Upper lobe of left lung (tissue), 6 donors: ENCODE measurements around the gene EMC8. TPM values are rescaled to one million over a fixed set of nuclear protein-coding genes. Genes with fewer than 3 reads are reported as not detected.

ENCODE experiments used
- ATAC-seq, 2 donors: fragments of 200-7000 bp; cut with Tn5 transposase; one replicate each; pipeline ENCODE4 v1.9.1; 2022; ENCODE audit warnings: mild to moderate bottlenecking in 2 of 2, moderate library complexity in 2 of 2; ENCODE audit not compliant: low FRiP score in 2 of 2
- DNase-seq, 2 donors: peaks; one replicate each; pipeline ENCODE4 v3.0.0-alpha.2; 2019 to 2020
- H3K27ac ChIP-seq, 4 donors: fragments of 200-600 bp; sonication (generic); one replicate each; pipeline ENCODE4 v1.5.1; 2016 to 2019
- H3K27me3 ChIP-seq, 4 donors: fragments of 200-600 bp; sonication (generic); one replicate each; pipeline ENCODE4 v1.5.1; 2017 to 2019
- H3K36me3 ChIP-seq, 4 donors: fragments of 200-600 bp; sonication (generic); one replicate each; pipeline ENCODE4 v1.5.1; 2016 to 2019
- H3K4me1 ChIP-seq, 4 donors: fragments of 200-600 bp; sonication (generic); one replicate each; pipeline ENCODE4 v1.5.1; 2018 to 2019
- H3K4me3 ChIP-seq, 4 donors: fragments of 200-600 bp; sonication (generic); one replicate each; pipeline ENCODE4 v1.5.1; 2017 to 2019; ENCODE audit warnings: mild to moderate bottlenecking in 2 of 4, moderate library complexity in 1 of 4
- H3K9me3 ChIP-seq, 4 donors: fragments of 200-600 bp; sonication (generic); one replicate each; pipeline ENCODE4 v1.5.1; 2018 to 2019
- CTCF ChIP-seq, 6 experiments: fragments of 450-650 bp in 4 of 6; fragments of 200-600 bp in 2 of 6; sonication (generic) in 2 of 6; IDR thresholded peaks; one replicate each; pipeline ENCODE4 v1.5.1; 2016 to 2019; ENCODE audit warnings: antibody characterized with exemption in 6 of 6
- EP300 ChIP-seq, 4 donors: sonication (generic); formaldehyde crosslinking; IDR thresholded peaks; one replicate each; pipeline ENCODE4 v1.5.1; 2017; ENCODE audit warnings: antibody characterized with exemption in 4 of 4, control low read depth in 2 of 4
- POLR2A ChIP-seq, 4 donors: fragments of 450-650 bp; IDR thresholded peaks; one replicate each; pipeline ENCODE4 v1.5.1; 2016 to 2017; ENCODE audit warnings: antibody characterized with exemption in 4 of 4, mild to moderate bottlenecking in 2 of 4
- POLR2AphosphoS5 ChIP-seq, 2 donors: sonication (generic); formaldehyde crosslinking; IDR thresholded peaks; one replicate each; pipeline ENCODE4 v1.5.1; 2017; ENCODE audit warnings: antibody characterized with exemption in 2 of 2
- WGBS, 2 donors: methylation state at CpG; one replicate each; pipeline ENCODE4 v1.1.5; 2017 to 2018; 5-methylcytosine and 5-hydroxymethylcytosine counted together
- total RNA-seq, 6 donors: library from RNA; depleted of rRNA in 4 of 6; stranded (reverse); fragments of >200 nt in 4 of 6; gene quantifications; one replicate each; pipeline versions ENCODE4 v1.1.0 to v1.2.1, GENCODE V29; 2016 to 2021
- donor health status: DM: no; HTN: no; CAD: no; lungs with moderate emphysema.
- donor health status: DM: no; HTN: yes; CAD: no; lungs with severe emphysema.

The EMC8 gene
- total RNA-seq, 6 donors from 2014 or later, result 15.8 to 39.8 (median 25.6) TPM

GRCh38 chr16:85835227-85835751 lies 35.9 kb upstream of the EMC8 start:
- no peaks in the 10 kb centered on the region for H3K9me3 ChIP-seq
- no peak for TF ChIP-seq EP300 (IDR thresholded peaks at IDR 0.05)
- TF ChIP-seq POLR2A (IDR thresholded peaks at IDR 0.05), result no peak
- no peak for TF ChIP-seq CTCF (IDR thresholded peaks at IDR 0.05)
- no peak for TF ChIP-seq POLR2AphosphoS5 (IDR thresholded peaks at IDR 0.05)
- 60 to 83% methylated on average over 3 to 21 of the region's 21 CpGs for WGBS, 2 donors
- H3K27ac ChIP-seq, result no peak overlapping the region
- H3K4me3 ChIP-seq, result no peak overlapping the region
- H3K36me3 ChIP-seq, result no peaks in the 10 kb centered on the region
- DNase-seq (peak in 1 of 2 donors; percentile 67), ATAC-seq (no peak)
- H3K4me1 ChIP-seq, result peaks cover 3 to 15% (median 4%) of the 10 kb centered on the region in 4 donors
- H3K27me3 ChIP-seq, result no peaks in the 10 kb centered on the region

- Histone ChIP-seq H3K27me3 (no peaks in the 10 kb centered on the region), H3K36me3 (no peaks in the 10 kb centered on the region), H3K9me3 (no peaks in the 10 kb centered on the region), H3K4me1 (peaks cover 3 to 19% (median 4%) of the 10 kb centered on the region in 4 donors), H3K4me3 (no peak overlapping the region), H3K27ac (no peak overlapping the region)
- DNase-seq, result no peak
- WGBS, 2 donors, result 98 to 100% methylated on average over 2 to 5 of the region's 5 CpGs
- no peak for ATAC-seq
- TF ChIP-seq CTCF (IDR thresholded peaks at IDR 0.05) (no peak), POLR2AphosphoS5 (IDR thresholded peaks at IDR 0.05) (no peak), POLR2A (IDR thresholded peaks at IDR 0.05) (no peak), EP300 (IDR thresholded peaks at IDR 0.05) (no peak)
Measured at GRCh38 chr16:85834741-85835140, 35.4 kb upstream of the EMC8 start.

DNA sequence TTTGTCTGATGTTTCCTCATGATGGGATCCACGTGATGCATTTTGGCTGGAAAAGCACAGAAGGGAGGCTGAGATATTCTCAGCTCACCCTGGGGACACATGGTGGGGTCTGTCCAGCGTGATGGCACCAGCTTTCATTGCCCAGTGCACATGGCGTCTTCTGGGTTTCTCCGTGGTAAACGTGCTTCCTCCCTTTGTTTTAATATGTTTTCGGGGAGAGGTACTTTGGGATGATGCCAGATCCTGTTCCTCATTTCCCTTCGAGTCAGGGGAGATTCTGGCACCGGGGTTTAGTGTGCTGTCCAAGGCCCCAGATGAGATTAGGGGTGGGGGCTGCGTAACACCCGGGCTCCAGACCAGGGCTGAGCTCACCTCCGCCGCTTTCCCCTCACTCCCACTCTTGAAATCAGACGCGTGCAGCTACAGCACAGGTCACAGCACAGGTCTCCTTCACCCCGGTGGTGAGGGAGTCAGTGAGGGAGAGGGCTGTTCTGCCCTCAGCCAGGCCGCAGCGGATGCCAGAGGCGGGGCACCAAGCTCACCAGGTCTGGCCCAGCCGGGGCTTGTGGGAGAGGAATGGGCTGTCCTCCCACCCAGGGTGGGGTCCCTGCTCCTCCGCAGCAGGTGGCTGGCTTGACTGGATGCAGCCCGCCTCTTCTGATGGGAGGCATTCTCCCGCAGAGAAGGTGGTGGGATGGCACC lies 34.0 kb upstream of the EMC8 start:
- no peak overlapping the region for H3K27ac ChIP-seq
- no peak overlapping the region for H3K4me3 ChIP-seq
- ATAC-seq (no peak), DNase-seq (no peak)
- peaks cover 3 to 19% (median 4%) of the 10 kb centered on the region in 4 donors for H3K4me1 ChIP-seq
- 51 to 64% methylated on average over 14 to 22 of the region's 22 CpGs for WGBS, 2 donors
- no peaks in the 10 kb centered on the region for H3K36me3 ChIP-seq
- TF ChIP-seq EP300 (IDR thresholded peaks at IDR 0.05), result no peak
- TF ChIP-seq POLR2A (IDR thresholded peaks at IDR 0.05), result no peak
- no peak for TF ChIP-seq POLR2AphosphoS5 (IDR thresholded peaks at IDR 0.05)
- no peak for TF ChIP-seq CTCF (IDR thresholded peaks at IDR 0.05)
- H3K9me3 ChIP-seq, result no peaks in the 10 kb centered on the region
- H3K27me3 ChIP-seq, result no peaks in the 10 kb centered on the region

DNA sequence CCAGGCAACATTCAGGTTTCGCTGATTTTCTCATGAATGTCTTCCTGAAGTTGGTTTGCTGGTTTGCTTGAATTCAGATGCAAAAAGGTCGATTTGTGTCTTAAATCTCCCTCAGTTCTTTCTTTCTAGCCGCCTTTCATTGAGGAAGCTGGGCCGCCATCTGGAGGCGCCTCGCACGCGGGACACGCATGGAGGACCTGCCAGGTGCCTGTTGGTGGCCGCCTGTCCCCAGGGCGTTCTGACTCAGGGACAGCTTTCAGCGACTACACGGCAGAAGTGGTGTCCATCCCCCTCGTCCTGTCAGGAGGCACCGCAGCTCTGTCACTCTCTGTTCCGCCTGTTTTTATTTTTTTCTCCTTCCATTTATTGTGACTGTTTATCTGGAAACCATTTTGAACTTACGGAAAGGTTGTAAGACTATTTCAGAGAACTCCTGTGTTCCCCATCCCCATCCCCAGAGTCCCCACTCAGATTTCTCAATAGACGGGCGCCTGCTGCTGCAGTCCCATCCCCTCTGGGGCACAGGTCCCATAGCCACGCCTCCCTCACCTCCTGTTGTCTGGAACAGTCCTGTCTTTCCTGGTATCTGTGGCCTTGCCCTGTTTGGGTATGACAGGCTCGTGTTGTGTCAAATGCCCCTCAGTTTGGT lies 33.4 kb upstream of the EMC8 start:
- Histone ChIP-seq H3K27me3 (no peaks in the 10 kb centered on the region), H3K36me3 (no peaks in the 10 kb centered on the region), H3K4me1 (peaks cover 3 to 19% (median 4%) of the 10 kb centered on the region in 4 donors), H3K27ac (no peak overlapping the region), H3K9me3 (no peaks in the 10 kb centered on the region), H3K4me3 (no peak overlapping the region)
- 82 to 83% methylated on average over 21 of the region's 21 CpGs for WGBS, 2 donors
- DNase-seq, result peak in 1 of 2 donors; percentile 72
- ATAC-seq, result no peak
- no peak for TF ChIP-seq EP300 (IDR thresholded peaks at IDR 0.05)
- no peak for TF ChIP-seq POLR2A (IDR thresholded peaks at IDR 0.05)
- no peak for TF ChIP-seq POLR2AphosphoS5 (IDR thresholded peaks at IDR 0.05)
- TF ChIP-seq CTCF (IDR thresholded peaks at IDR 0.05), result no peak
